COLO829 (cell line): Measurements from ENCODE around the gene WNT9B.

Source experiments
- DNase-seq: peaks from one replicate; pipeline ENCODE4 v3.0.0; 2012; ENCODE audit warnings: low spot score

Gene WNT9B, protein sequence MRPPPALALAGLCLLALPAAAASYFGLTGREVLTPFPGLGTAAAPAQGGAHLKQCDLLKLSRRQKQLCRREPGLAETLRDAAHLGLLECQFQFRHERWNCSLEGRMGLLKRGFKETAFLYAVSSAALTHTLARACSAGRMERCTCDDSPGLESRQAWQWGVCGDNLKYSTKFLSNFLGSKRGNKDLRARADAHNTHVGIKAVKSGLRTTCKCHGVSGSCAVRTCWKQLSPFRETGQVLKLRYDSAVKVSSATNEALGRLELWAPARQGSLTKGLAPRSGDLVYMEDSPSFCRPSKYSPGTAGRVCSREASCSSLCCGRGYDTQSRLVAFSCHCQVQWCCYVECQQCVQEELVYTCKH

DNA sequence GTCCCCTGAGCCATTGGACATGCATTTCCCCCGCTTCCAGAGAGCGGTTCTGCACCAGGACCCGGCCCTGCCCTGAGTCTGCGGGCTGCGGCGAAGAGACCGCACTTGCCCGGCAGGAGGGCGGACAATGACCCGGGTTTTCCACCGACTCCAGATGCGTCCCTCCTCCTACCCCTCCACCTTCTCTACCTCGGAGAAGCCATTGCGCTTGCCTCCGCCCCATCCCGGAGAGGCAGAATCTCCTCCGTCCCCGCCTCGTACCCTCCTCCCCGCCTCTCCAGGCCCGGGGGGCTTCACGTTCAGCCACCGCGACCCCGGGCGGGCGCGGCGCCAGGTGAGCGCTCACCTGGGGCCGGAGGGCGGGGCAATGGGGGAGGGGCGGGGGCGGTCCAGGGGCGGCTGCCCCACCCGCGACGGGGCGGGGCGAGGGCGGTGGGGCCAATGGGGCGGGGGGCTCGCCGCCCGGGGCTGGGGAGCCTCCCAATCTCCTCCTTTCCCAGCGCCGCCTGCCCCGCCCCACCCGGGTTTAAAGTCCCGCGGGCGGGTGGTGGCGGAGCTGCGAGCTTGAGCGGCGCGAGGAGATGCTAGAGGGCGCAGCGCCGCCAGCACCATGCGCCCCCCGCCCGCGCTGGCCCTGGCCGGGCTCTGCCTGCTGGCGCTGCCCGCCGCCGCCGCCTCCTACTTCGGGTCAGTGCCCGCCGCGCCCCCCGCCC is at the start of gene WNT9B:
WNT9B (plus strand) TSS at position 555 of the 713 bp plus-strand sequence; CDS start at position 611, 56 bp downstream.
- no peak for DNase-seq

DNA sequence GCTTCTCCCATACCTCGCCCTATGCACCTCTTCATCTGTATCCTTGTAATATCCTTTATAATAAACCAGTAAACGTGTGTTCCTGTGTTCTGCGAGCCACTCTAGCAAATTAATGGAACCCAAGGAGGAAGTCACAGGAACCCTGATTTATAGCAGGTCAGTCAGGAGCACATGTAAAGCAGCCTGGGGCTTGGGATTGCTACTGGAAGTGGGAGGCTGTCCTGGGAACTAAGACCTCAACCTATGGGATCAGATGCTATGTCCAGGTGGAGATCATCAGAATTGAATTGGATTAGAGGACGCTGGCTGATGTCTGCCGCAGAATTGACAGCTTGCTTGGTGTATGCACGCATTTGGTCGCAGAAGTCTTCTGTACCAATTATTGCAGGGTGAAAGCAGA is 48.6 kb upstream of the WNT9B start:
- no peak for DNase-seq

DNA sequence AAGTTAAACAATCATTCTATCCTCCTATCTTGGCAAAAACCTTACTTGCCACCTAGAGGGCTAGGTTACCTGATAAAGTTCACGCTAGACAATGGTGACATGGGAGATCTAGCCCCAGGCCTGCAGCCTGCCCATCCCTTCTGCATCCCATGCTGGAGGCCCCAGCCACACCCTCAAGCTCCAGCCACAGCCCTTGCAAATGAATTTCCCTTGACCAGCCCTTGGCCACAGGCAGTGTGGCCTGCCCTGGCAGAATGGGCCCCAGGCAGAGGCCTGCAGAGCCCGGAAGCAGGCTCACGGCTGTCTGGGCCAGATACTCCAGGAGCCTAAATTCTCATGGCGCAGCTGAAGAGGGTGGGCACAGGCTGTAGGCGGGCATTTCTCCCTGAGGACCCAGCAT is 47.8 kb upstream of the WNT9B start:
- no peak for DNase-seq

DNA sequence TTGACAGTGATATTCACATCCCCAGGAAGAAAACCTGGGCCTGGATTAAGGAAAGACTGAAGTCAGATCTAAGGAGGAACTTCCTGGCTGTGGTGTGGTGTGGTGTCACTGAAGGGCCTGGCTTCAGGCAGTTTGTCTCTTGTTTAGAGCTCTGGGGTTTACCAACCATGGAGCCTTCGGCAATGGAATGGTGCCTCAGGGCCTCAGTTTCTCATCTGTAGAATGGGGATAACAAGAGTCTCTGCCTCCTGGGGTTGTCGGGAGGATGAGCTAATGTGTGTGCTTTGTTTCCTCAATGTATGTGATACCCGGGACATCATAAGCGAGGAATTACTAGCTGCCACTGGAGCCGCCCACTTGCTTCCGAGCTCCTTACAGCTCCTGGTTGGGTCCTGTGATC is 45.6 kb upstream of the WNT9B start:
- no peak for DNase-seq

DNA sequence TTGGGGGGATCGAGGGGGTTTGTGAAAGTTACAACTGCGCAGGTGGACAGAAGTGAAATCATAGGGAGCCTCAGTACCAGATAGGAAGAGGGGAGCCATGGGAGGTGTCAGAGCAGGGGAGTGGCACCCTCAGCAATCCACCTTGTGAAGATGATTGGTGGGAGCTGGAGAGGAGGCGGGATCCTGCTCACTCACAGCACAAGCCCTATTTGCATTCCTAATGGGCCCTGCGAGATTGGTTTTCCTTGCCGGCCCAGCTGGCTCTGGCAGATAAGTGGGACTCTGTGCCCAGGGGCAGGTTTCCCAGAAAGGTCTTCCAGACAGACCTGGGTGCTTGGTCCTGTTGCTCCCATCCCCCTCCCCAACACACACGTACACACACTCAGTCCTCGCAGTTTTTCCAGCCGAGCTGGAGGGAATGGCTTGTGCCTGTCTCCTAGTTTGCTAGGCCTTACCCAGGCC is 42.2 kb upstream of the WNT9B start:
- no peak for DNase-seq

DNA sequence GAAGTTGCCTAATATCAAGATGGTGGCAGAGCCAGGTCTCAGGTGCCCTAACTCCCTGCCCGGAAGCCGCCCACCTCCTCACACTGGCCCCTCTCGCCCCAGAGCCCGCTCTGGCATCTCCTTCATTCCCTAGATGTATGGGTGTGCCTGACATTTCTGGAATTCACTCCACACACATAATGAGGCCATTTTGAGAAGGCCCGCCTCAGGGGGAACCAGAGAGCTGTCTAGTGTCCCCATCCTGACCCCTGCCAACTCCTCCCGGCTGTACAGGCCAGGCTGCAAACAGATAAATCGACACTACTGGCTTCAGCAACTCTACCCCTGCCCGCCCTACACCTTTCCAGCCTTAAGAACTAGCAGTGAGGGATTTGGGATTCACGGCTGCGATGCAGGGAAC is 40.5 kb upstream of the WNT9B start:
- DNase-seq, result no peak

DNA sequence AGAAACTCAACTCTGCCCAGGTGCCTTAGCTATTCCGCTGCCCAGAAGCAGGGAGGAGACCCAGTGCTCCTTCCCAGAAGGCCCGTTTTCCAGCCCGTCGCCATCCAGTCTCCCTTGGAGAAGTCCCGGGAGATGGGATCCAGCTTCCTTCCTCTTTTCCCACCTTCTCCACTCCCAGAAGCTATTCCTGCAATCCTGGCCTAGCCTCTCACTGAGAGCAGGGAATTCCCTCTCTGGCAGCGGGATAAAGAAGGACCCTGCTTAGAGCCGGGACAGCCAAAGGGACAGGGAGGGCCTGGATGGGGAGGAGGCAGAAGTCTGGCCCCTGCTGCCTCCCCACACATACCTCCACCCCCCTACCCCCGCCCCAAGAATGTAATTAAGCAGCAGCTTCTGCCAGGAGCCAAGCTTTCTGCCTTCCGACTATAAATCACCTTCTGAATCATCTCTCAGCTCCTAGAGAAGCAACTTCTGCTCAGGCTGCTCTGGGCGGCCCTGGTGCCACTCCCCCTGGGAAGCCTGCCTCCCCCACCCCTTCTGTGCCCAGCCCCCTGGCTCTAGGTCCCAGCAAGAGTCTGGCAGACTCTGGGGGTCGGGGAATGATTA is 39.3 kb upstream of the WNT9B start:
- DNase-seq, result no peak

DNA sequence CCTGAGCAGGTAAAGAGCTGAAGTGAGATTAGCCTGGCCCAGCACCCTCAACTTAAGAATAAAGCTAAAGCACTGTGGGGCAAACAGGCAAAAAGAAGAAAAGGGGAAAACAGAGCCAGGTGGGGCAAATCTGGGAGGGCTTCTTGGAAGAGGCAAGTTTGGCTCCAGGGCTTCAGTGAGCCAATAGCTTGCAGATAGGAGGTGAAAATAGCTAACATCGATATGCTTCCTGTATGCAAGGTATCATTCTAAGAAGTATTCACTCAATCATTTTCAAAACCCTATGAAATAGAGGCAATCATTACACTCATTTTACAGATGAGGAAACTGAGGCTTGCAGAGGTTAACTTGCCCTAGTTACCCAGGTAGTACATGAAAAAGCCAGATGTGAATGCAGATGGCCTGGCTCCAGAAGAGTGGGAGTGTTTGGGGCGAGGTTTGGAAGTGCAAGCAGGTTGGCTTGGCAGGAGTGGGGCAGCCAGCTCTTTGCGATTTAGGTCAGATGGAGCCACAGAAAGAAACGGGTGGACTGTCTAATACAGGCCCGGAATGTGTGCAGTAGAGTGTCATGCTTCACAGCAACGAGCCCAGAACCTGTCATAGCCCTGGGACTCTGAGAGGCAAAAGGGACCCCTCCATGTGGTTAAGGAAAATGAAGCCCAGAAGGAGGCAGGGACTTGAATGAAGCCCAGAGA is 38.6 kb upstream of the WNT9B start:
- no peak for DNase-seq

DNA sequence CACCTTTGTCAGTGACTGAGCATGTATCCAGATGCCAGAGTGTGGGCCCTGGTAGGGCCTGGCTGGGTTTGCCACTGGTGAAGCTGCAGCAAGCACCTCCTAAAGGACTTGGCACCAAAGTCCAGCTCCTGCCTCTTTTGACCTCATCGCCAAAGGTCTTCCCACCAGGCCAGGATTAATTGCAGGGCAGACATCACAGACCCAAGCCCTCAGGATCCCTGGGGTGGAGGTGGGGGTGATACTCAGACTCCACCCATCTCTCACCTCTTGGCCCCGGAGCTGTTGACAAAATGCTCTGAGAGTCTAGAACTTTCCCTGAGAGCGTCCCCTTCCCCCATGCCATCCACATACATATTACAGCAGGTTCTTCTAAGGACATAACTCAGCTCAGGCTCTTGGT is 37.5 kb upstream of the WNT9B start:
- no peak for DNase-seq

DNA sequence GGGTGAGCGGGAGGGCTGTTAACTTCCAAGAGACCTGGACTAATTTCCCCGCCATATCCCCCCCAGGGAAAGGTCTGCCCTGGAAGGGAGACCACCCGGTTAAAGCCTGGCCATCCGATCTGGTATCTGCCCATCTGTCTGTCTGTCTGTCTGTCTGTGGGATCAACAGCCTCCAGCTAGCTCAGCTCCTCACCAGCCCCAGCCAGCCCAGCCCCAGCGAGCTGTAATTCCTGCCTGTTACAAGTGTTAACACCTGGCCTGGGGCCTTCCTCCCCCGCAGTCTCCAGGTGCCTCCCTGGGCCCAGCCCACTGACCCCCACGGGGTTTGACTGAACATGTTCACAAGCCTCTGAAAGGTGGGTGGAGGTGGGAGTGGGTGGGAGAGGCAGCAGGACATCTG is 36.9 kb upstream of the WNT9B start:
- no peak for DNase-seq

DNA sequence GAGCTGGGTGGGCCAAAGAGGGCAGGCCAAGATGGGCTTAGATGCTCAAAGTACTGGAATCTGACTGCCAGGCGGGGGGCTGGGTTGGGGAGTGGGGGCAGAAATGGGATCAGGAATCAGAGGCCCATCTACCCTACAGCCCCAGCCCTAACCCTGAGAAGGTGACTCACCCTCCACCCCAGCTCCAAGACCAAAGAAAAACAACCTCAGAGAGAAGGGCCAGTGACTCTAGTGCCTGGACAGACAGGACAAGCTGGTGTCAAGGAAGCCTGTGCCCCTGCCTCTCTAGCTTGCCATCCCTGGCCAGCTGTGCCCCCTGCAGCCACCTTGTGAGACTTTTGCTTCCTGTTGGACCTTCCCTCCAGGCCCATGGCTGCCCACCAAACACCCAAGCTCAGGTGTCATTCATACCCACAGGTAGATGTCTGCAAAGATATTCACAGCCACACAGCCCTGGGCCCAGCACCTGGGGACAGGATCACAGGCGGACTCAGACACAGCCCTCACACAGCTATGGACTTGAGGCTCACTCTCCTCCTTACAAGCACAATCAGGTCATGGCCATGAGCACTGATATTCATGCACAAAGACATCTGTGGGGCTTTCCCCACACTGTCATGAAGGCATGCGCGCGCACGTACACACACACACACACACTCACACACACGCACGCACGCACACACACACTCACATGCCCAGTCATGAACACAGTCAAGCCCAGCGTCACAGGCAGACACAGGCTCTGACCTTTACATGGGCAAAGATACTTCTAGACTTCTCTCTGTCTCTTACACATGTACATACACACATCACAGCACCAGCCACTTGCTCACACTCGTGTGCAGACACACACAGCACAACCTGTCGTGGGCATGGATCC is 35.7 kb upstream of the WNT9B start:
- DNase-seq, result no peak

DNA sequence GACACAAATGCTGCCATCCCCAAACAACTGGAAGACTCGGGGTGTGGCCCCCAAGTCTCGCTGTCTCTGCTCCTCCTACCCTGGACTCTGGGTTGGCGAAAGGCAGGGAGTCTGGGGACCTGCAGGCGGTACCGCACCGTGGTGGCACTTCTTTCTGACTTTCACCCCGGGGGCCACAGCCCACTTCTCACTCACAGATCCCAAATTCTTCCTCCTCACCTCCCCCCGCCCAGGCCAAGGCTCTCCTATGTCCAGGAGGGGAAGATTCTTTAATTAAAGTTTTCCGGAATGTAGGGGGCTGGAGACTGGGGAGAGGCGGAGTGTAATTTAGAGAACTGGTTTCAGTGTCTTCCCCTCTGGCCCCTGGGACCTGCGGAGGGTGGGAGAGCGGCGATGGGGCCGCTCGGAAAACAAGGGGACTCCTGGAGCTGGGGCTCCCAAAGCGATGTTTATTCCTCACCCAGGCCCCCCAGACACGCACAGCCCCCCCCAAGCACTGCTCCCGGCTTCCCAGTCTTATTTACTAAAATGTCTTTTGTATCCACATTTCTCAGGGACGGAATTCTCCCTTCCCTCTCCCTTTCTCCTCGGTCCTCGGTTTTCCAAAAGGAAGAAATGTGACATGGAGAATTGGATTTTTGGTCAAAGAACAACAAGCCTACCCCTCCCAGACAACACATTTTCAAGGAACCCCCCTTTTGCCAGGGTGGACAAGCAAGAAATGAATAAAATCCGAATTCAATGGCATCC is 34.1 kb upstream of the WNT9B start:
- DNase-seq, result no peak

DNA sequence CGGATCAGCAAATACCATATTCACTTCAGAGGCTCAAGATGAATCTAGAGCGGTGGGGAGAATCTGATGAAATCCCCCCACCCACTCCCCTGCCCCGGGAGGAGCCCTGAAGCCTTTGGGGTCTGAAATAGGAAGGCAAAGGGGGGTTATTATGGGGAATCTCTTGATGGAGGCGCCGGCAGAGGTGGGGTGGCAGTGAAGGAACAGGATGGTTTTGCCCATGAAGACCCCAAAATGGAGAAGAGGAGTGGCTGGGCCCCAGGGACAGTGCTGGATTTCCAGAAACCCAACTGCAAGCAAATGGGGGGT is 33.5 kb upstream of the WNT9B start:
- no peak for DNase-seq

DNA sequence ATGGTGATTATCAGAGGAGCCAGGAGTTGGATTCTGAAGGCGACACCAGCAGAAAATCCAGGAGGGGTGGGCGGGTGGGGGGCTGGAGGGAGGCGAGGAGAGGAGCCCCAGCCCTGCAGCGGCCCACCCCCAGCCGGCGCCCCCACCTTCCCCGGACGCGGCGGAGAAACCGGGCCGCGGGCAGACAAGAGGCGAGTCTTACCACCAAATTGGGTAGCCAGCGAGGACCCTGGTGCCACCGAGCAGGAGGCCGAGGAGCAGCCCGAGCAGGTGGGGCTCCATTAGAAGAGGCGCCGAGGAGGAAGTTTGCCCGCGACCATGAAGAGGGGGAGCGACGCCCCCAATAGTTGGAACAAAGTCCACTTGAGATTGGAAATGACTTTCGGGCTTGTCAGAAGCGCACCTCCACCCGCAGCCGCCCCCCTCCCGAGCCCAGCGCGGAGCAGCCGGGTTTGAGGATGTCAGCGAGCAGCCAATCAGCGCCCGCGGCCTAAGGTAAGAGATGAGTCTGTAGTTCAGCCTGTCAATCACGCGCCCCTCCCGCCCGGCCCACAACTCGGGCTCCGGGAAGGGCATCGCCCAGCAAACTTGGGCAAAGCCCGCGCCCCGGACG is 33.0 kb upstream of the WNT9B start, which contains the start of gene WNT3:
WNT3 (minus strand) TSS at position 377 of the 613 bp plus-strand sequence; CDS start at position 282, 95 bp downstream.
- no peak for DNase-seq

DNA sequence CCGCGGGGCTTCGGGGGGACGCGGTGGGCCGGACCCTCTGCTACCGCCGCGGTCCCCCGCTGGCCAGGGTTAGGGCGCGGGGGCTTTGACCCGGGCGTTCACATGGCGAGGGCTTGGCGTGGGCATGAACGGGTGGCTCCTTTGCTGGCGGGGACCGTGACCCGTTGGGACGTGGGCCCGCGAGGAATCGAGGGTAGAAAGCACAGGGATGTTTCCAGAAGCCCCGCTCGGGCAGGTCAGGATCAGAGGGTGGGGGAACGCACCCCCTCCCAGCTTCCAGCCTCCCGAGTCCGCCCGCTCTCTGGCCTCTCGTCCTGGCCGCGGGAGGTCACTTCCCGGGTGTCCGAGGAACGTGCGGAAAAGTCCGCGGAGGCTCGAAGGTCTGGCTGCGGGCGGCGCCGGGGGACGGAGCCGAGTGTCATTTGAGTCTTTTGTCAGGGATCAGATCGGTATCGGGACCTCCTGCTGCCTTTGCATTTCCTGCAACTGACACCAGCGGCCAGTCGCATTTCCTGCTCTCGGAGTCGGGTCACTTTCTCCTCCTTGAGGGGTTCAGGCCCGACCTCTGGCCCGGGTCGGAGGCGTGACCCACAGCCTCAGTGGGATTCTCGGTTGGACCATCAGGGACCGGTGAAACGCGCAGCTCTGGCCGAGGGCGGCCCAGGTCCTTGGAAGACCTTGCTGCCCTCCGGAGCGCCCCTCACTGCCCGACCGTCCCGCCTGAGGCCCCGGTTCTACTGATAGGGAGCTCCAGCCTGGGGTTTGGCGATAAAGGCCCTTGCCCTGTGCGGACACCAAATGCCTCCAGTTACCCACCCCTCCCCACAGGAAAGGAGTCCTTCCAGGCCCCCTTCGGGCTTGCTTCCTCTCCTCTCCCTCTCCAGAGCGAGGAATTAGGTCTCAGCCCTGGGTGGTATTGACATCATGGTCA is 32.2 kb upstream of the WNT9B start:
- no peak for DNase-seq

DNA sequence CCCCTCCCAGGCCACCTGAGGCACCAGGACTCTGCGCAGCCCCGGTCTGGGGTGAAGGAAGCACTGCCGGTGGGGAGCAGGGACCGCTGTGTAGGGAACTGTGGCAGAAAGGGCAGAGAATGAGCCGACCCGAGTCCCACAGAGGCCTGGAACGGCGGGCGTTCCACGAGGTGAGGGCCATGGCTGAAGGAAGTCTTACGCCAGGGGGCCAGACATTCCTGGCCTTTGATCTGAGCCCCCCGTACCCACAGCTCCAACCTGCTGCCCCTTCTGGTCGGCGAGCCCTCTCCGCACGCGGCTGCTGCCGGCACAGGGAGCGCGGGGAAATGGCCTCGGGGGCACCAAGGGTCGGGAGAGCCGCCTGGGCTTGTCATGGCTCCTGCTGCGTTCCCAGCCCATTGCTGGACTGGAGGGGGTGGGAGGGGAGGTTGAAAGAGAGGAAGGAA is 31.5 kb upstream of the WNT9B start:
- no peak for DNase-seq

DNA sequence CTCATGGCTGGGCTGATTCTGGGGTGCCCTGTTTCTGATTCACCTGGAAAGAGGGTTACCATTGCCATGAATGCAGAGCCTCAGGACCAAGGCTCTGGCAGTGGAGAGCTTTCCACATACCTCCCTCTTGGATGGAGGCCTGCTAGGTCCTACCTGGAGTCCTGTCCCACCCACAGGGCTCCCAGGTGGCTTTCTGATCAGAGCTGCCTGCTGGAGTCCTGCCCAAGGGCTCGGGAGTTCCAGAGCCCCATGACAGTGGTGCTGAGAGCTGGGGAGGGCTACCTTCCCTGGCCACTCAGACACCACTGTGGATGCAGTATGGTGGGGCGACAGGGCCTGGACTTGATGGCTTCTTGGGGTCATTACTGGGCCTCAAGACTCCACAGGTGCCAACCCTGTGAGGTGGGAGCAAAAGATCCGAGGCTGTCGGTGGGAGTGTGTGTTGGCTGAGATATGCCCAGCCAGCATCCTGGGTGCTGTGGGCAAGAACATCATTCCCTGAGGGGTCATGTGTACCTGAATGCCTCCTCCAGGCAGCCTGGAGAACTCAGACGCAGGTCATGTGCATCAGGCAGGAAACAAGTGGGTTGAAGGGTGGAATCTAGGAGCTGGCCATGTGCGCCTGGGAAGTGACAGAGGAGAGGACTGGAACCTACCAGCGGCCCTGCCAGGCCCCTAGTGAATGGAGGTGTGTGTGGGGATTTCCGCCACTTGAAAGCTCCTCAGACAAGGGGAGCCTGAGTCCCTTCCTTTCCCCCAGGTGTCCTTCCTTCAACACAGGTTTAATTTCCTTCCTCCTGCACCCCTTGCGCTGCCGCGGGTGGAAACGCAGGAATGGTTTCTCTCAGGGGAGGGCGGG is 30.6 kb upstream of the WNT9B start:
- no peak for DNase-seq
